WERI-Rb-1 (cell line): ENCODE data around the gene TPMT.

Experiments
- DNase-seq: peaks from one replicate; pipeline ENCODE4 v3.0.0-alpha.2; 2020
- H3K27ac ChIP-seq: fragments of 250-450 bp; sonication (Bioruptor Pico); 2 replicates; pipeline ENCODE4 v1.5.1; 2020; ENCODE audit warnings: mild to moderate bottlenecking, moderate library complexity
- H3K27me3 ChIP-seq: fragments of 250-450 bp; sonication (Bioruptor Pico); 2 replicates; pipeline ENCODE4 v1.5.1; 2021; ENCODE audit warnings: mild to moderate bottlenecking, low read depth, moderate library complexity; ENCODE audit not compliant: insufficient read depth, severe bottlenecking
- H3K36me3 ChIP-seq: fragments of 250-450 bp; sonication (Bioruptor Pico); 2 replicates; pipeline ENCODE4 v1.5.1; 2020; ENCODE audit warnings: mild to moderate bottlenecking, moderate library complexity
- H3K4me3 ChIP-seq: 2 replicates; pipeline ENCODE4 v1.5.1; 2011; ENCODE audit warnings: low read depth, mild to moderate bottlenecking, control low read depth, low read length
- H3K9me3 ChIP-seq: fragments of 250-450 bp; sonication (Bioruptor Pico); 2 replicates; pipeline ENCODE4 v1.5.1; 2021; ENCODE audit warnings: mild to moderate bottlenecking, moderate library complexity; ENCODE audit not compliant: severe bottlenecking
- TF ChIP-seq, protein P1 (sequence below): IDR thresholded peaks from 2 replicates; pipeline ENCODE4 v1.5.1; 2011; ENCODE audit warnings: low read depth, mild to moderate bottlenecking, control low read depth, inconsistent platforms, low read length

TPMT gene

DNA sequence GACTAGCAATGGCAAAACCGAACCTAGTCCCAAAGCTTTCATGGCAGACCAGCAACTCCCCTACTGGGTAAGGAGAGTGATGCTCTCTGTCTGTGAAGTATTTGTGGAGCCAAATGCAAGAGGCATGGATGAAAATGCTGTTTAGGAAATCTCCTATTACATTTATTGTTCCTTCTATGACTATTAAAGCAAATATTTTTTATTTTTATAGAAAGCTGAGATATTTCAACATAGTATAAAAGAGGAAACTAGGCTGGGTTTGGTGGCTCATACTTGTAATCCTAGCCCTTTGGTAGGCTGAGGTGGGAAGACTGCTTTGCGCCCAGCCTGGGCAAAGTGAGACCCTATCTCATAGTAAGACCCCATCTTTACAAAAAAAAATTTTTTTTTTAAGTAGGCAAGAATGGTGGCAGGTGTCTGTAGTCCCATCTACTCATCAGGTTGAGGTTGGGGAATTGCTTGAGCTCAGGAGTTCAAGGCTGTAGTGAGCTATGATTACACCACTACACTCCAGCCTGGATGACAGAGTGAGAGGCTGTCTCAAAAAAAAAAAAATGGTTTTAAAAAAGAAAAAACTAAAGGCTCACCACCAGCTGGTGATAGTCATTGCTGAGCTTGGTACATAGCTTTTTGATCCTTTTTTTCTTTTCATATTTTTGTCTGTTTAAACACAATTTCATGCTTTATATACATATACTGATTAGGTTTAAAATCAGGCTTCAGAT lies 11.6 kb upstream of the TPMT start:
- Histone ChIP-seq H3K27ac (no peak overlapping the region), H3K36me3 (peaks cover 41% of the 10 kb centered on the region)

GRCh38 chr6:18165751-18166150 lies 10.9 kb upstream of the TPMT start:
- no peak for DNase-seq
- Histone ChIP-seq H3K4me3 (no peak overlapping the region), H3K27me3 (no peaks in the 10 kb centered on the region), H3K36me3 (peaks cover 48% of the 10 kb centered on the region), H3K9me3 (peaks cover 8% of the 10 kb centered on the region), H3K27ac (no peak overlapping the region)
- TF ChIP-seq, protein P1, sequence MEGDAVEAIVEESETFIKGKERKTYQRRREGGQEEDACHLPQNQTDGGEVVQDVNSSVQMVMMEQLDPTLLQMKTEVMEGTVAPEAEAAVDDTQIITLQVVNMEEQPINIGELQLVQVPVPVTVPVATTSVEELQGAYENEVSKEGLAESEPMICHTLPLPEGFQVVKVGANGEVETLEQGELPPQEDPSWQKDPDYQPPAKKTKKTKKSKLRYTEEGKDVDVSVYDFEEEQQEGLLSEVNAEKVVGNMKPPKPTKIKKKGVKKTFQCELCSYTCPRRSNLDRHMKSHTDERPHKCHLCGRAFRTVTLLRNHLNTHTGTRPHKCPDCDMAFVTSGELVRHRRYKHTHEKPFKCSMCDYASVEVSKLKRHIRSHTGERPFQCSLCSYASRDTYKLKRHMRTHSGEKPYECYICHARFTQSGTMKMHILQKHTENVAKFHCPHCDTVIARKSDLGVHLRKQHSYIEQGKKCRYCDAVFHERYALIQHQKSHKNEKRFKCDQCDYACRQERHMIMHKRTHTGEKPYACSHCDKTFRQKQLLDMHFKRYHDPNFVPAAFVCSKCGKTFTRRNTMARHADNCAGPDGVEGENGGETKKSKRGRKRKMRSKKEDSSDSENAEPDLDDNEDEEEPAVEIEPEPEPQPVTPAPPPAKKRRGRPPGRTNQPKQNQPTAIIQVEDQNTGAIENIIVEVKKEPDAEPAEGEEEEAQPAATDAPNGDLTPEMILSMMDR, result no peak

More for the DNA sequence above, 11.6 kb upstream of the TPMT start:
- Histone ChIP-seq H3K27me3 (no peaks in the 10 kb centered on the region), H3K9me3 (peaks cover 8% of the 10 kb centered on the region), H3K4me3 (no peak overlapping the region)
- TF ChIP-seq, protein P1, result no peak
- no peak for DNase-seq

DNA sequence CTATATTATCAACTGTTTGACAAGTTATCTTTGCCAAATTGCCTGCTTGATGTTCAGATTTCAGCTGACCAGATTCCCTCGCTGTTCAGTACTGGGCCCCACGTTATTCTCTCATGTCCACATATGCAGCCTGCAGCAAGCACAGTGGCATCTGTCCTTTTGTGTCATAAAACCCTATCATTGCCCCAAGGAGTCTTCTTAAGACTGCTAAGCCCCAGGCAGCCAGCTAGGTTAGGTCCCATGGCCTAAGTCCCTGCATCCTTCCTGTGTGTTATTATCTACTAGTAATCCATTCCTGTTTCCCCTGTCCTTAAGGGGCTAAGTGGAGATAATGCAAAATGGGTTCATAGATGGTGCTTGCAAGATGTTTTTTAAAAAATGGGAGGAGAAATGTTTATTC lies 7.5 kb upstream of the TPMT start:
- Histone ChIP-seq H3K27ac (no peak overlapping the region; the same call in 1 of the 2 replicates), H3K4me3 (no peak overlapping the region), H3K27me3 (no peaks in the 10 kb centered on the region), H3K36me3 (peaks cover 38% of the 10 kb centered on the region), H3K9me3 (no peaks in the 10 kb centered on the region)
- TF ChIP-seq, protein P1, result no peak
- DNase-seq, result peak; percentile 91

GRCh38 chr6:18161431-18161830 lies 6.6 kb upstream of the TPMT start:
- H3K4me3 ChIP-seq, result no peak overlapping the region
- TF ChIP-seq, protein P1, result no peak

GRCh38 chr6:18160911-18161310 lies 6.0 kb upstream of the TPMT start:
- H3K4me3 ChIP-seq, result no peak overlapping the region
- H3K36me3 ChIP-seq, result peaks cover 27% of the 10 kb centered on the region
- TF ChIP-seq, protein P1, result no peak
- no peaks in the 10 kb centered on the region for H3K27me3 ChIP-seq
- no peak overlapping the region for H3K27ac ChIP-seq
- H3K9me3 ChIP-seq, result no peaks in the 10 kb centered on the region
- DNase-seq, result no peak

More at GRCh38 chr6:18161431-18161830, 6.6 kb upstream of the TPMT start:
- Histone ChIP-seq H3K9me3 (no peaks in the 10 kb centered on the region), H3K36me3 (peaks cover 31% of the 10 kb centered on the region), H3K27ac (no peak overlapping the region), H3K27me3 (no peaks in the 10 kb centered on the region)
- no peak for DNase-seq

DNA sequence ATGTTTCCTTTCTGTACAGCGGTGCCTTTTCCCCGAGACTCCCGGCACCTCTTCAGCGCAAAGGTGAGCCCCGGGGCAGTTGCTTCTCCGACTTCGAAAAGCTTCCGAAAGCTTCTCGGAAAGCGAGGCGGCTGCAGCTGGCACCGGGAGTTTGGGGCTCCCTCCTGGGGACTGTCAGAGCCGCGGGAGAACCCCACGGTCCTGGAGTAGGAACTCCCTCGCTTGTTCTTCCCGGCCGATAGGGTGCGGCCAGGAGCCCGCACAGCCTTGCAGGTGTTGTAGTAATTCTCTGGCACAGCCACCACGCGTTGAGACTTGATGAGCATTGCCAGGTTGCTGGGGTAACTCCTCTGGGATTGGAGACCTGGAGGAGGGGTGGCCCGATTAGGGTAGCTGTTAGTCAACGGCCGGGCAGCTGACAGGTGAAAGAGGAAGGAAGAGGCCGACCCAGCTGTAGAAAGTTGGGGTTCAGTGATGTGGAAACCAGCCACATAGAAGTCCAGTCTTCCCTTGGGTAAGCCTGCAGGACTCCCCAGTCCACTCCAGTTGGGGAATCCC lies 1.1 kb upstream of the TPMT start:
- peak overlapping the region; percentile 88 for H3K4me3 ChIP-seq
- H3K36me3 ChIP-seq, result peaks cover 10% of the 10 kb centered on the region
- H3K9me3 ChIP-seq, result no peaks in the 10 kb centered on the region
- peak; percentile 92 for DNase-seq
- no peaks in the 10 kb centered on the region for H3K27me3 ChIP-seq
- TF ChIP-seq, protein P1, result peak; percentile 81
- H3K27ac ChIP-seq, result peak overlapping the region; percentile 76
